Endothelial cell of umbilical vein (primary cell): Measurements from ENCODE around the gene CACNA1C.

Experiments used
- CTCF ChIP-seq, 2 donors: IDR thresholded peaks; 1 replicate in 1 of 2; 2 replicates in 1 of 2; pipeline ENCODE4 v1.5.1; 2011; ENCODE audit warnings: low read length in 2 of 2, mild to moderate bottlenecking in 2 of 2, moderate library complexity in 2 of 2, control low read depth in 1 of 2, inconsistent platforms in 1 of 2, low read depth in 1 of 2; ENCODE audit not compliant: insufficient read depth in 1 of 2; ENCODE audit errors: extremely low read depth in 1 of 2
- EZH2 ChIP-seq: IDR thresholded peaks from 2 replicates; pipeline ENCODE4 v1.6.1; 2012; ENCODE audit warnings: borderline replicate concordance, low read depth, mild to moderate bottlenecking, moderate library complexity, low read length, inconsistent platforms; ENCODE audit not compliant: severe bottlenecking
- FOS ChIP-seq: IDR thresholded peaks from 2 replicates; pipeline ENCODE4 v1.6.1; 2011; ENCODE audit warnings: mild to moderate bottlenecking, low read length, moderate library complexity, borderline replicate concordance; ENCODE audit not compliant: insufficient read depth
- GATA2 ChIP-seq: IDR thresholded peaks from 2 replicates; pipeline ENCODE4 v1.7.0; 2011; ENCODE audit warnings: low read depth, mild to moderate bottlenecking, moderate library complexity, mixed read lengths, low read length; ENCODE audit not compliant: insufficient read length, insufficient read depth
- JUN ChIP-seq: IDR thresholded peaks from 2 replicates; pipeline ENCODE4 v1.6.1; 2011; ENCODE audit warnings: borderline replicate concordance, low read depth; ENCODE audit not compliant: insufficient read length, insufficient read depth
- MAX ChIP-seq: IDR thresholded peaks from 2 replicates; pipeline ENCODE4 v1.6.1; 2011; ENCODE audit not compliant: insufficient read depth, insufficient read length
- MYC ChIP-seq: IDR thresholded peaks from one replicate; pipeline ENCODE4 v1.6.1; 2011; ENCODE audit warnings: mild to moderate bottlenecking, low read depth, low read length
- POLR2A ChIP-seq: IDR thresholded peaks from 2 replicates; pipeline ENCODE4 v1.6.1; 2012; ENCODE audit warnings: low read depth, mild to moderate bottlenecking, control low read depth, low read length
- POLR2AphosphoS5 ChIP-seq: IDR thresholded peaks from 2 replicates; pipeline ENCODE4 v1.6.1; 2012; ENCODE audit warnings: low read depth, mild to moderate bottlenecking, control low read depth, low read length, moderate library complexity; ENCODE audit not compliant: insufficient read depth

GRCh38 chr12:2688381-2688931, 635.7 kb downstream of the CACNA1C start:
- TF ChIP-seq FOS (no peak), CTCF (IDR thresholded peaks at IDR 0.05; ENCODE audit: extremely low read depth in 1 of 2, insufficient read depth in 1 of 2, low read depth in 1 of 2, low read length in 2 of 2) (no peak), POLR2A (no peak), EZH2 (no peak), MAX (no peak), POLR2AphosphoS5 (no peak), JUN (no peak), GATA2 (no peak), MYC (no peak)
